ENCODE results near the gene ZNF341.

The ZNF341 gene

DNA sequence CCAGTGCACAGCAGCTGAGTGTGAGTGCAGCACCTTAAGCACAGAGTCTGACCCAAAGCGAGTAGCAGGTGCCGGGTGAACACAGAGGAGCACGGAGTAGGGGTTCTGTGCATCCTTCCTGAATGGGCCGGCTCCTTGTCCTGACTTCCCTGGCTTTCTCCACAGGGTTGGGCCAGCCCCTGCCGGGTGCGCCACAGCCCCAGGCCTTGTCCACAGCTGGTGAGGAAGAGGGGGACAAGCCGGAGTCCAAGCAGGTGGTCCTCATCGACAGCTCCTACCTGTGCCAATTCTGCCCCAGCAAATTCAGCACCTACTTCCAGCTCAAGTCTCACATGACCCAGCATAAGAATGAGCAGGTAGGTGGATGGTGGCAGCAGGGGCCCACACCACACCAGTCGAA is 34.9 kb downstream of the ZNF341 start:
- no peak for DNase-seq (ENCODE audit: low read depth in 3 of 3)

DNA sequence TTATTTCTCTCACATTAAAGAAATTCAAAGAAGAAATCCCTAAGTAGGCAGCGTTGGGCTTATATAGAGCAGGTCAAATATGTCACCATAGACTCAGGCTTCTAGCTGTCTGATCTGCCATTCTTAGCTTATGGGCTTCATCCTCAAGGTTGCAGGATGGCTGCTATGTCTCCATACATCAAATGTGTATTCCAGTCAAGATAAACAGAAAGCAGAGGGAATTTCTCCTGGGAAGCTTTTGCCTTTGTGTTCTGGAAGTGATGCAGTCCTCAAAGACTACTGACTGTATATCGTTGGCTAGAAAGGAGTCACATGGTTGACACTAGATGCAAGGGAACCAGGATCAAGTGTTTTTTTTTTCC is 36.0 kb downstream of the ZNF341 start:
- DNase-seq (ENCODE audit: low read depth in 3 of 3) = no peak

DNA sequence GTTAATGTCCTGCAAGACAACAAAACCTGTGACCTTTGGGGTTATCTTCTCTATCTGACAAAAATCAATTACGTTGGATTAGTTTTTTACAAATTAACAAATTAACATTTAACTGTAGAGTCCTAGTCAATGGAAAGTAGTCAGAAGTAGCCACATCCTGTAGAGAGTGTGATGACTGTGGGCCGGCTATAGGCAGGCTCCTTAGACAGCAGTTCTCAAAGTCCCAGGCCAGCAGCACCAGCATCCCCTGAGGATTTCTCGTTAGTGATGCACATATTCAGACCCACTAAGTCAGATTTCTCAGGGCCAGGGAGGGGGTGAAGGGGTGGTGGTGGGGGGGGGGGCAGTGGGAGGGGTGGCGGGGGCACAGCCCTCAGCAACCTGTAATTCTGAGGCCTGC is 37.2 kb downstream of the ZNF341 start:
- DNase-seq (ENCODE audit: low read depth in 3 of 3) = no peak

DNA sequence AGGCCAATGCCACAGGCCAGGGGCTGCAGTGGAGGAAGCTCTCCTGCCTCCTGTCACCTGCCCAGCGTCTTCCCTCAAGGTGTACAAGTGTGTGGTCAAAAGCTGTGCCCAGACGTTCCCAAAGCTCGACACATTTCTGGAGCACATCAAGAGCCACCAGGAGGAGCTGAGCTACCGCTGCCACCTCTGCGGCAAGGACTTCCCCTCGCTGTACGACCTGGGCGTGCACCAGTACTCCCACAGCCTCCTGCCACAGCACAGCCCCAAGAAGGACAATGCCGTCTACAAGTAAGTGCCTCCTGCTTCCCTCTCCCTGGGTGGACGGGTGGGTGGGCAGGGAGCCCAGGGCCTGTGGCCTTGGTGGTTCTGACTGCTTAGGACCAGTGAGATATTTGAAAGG is 38.2 kb downstream of the ZNF341 start:
- no peak for DNase-seq (ENCODE audit: low read depth in 3 of 3)

DNA sequence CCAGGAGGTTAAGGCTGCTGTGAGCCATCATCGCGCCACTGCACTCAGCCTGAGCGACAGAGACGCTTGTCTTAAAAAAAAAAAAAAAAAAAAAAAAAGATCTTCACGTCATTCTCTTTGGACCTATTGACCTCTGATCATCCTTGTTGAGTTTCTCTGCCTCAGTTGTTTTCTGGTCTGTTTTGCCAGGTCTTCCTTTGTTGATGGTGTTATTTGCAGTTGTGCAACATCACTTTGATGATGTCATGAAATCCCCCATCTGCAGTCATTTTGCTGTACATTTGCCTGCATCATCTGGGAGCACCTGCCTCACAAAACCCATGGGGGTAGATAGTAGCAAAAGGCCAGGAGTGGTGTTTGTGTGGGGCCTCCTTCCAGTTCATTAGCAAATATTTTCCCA is 40.1 kb downstream of the ZNF341 start:
- DNase-seq (ENCODE audit: low read depth in 3 of 3) = no peak

DNA sequence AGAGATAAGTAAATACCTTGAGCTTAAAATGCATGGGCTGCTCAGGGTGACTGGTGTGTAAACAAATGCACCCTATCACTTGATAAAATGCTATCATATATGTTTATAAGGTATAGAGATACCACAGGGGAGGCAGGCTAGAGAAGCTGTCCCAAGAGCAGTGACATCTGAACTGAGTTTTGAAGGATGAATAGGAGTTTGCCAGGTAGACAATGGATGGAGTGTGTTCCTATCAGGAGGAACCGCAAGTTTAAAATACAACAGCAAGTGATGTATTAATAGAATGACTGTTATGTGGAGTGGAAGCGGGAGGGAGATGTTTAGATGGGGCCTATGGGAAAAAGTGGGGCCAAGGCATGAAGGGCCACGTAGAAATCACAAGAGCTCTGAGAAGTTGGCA is 40.6 kb downstream of the ZNF341 start:
- no peak for DNase-seq (ENCODE audit: low read depth in 3 of 3)

DNA sequence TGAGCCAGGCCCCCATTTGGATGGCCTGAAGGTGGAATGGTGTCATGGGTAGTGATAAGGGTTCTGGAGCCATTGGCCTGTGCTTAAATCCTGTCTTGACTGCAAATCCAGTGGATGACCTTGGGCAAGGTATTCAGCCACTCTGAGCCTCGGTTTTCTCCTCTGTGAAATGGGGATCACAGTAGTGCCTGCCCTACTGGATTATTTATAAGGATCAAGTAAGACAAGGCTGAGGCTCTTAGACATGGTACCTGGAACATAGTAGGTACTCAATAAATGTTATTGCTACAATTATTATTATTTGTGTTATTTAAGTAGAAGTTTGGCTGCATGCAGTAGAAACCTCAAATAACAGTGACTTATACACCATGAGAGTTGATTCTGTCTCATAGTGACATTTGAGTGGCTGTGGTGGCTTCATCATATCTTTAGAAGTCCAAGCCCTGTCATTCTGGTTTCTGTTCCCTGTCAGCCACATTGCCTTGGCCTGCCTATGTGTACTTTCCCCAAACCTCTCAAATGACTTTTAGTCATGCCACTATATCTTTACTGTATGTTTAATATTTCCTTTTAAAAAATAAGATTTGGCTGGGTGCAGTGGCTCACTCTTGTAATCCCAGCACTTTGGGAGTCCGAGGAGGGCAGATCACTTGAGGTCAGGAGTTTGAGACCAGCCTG is 41.8 kb downstream of the ZNF341 start:
- no peak for DNase-seq (ENCODE audit: low read depth in 3 of 3)

DNA sequence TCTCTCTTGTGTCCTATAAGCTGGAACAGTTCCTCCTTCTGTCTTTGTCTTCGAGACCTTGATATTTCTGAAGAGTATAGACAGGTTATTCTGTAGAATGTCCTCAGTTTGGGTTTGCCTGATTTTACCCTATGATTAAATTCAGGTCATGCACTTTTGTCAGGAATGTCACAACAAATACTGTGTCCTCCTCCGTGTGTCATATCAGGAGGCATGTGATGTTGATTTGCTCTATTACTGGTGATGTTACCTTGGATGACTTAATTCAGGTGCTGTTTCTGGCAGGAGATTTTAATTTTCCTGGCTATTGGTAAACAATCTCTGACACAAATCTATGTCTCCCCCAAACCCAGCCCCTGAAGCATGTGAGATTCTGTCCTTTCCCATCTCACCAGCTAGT is 46.0 kb downstream of the ZNF341 start:
- DNase-seq (ENCODE audit: low read depth in 3 of 3) = no peak

DNA sequence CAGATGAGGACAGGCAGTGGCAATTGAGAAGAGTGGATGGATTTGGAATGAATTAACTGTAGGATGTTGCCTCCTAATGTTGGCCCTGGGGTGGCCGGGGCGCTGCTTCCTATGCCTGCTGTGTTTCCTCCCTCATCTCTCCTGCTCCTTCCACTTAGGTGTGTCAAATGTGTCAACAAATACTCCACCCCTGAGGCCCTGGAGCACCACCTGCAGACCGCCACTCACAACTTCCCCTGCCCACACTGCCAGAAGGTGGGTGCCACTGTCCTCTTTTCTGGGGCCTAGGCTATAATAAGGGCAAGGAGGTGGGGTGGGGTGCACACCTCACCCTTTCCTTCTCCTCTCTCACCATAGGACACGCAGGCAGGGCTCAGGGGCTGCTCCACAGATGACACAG is 49.3 kb downstream of the ZNF341 start:
- DNase-seq (ENCODE audit: low read depth in 3 of 3) = no peak

DNA sequence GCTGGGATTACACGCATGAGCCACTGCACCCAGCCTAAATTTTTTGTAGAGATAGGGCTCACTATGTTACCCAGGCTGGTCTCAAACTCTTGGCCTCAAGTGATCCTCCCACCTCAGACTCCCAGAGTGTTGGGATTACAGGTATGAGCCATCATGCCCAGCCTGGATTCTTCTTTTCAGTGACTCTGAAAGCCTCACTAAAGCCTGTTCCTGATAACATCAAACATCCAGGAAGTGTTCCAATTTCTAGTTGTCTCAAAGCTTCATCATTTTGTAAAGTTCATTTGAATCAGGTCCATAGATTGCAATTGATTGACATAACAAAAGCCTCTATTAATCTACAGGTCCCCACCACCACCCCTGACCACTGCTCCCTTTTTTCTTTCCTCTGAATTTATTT is 50.1 kb downstream of the ZNF341 start:
- no peak for DNase-seq (ENCODE audit: low read depth in 3 of 3)

DNA sequence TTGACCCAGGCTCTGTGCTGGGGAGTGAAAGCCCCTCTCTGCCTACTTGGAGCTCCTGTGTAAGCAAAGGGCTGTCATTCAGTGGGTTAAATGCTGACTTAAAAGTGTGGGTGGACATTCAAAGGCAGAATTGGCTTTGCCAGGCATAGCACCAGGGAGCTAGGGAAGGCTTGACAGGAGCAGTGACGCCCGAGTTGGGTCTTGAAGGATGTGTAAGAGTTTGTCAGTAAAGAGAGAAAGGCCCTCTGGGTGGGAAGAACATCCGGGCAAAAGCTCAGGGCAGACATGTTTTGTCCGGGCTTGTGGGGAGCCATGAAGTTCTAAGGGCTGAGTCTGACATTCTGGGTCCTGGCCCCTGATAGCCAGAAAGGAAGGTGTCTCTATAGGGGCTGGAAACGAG is 51.5 kb downstream of the ZNF341 start:
- DNase-seq (ENCODE audit: low read depth in 3 of 3) = no peak

DNA sequence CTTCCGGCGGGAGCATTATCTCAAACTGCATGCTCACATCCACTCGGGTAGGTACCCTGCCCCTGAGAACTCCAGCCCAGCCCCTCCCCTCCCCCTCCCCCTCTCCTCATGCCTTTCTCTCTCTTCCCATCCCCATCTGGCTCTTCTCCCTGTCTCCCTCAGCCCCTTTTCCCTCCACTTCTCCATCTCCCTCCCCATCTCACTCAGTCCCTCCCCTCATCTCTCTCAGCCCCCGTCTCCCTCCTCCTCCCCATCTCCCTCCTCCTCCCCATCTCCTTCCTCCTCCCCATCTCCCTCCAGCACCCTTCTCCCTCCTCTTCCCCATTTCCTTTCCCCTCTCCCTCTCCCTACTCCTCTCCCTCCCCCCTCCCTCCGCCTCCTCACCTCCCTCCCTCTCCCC is 52.0 kb downstream of the ZNF341 start:
- DNase-seq (ENCODE audit: low read depth in 3 of 3) = no peak

DNA sequence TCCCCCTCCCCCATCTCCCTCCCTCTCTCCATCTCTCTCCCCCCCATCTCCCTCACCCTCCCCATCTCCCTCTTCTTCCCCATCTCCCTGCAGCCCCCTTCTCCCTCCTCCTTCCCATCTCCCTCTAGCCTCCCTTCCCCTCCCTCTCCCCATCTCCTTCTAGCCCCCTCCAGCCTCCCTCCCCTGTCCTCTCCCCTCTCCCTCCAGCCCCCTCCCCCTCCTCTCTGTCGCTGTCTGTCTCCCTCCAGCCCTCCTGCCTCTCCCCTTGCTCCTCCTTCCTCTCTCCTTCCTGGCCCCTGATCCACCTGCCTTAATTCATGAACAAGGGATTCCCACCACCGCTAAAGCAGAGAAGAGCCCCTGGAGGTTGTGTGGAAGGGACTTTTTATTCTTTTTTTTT is 52.4 kb downstream of the ZNF341 start:
- DNase-seq (ENCODE audit: low read depth in 3 of 3) = no peak

DNA sequence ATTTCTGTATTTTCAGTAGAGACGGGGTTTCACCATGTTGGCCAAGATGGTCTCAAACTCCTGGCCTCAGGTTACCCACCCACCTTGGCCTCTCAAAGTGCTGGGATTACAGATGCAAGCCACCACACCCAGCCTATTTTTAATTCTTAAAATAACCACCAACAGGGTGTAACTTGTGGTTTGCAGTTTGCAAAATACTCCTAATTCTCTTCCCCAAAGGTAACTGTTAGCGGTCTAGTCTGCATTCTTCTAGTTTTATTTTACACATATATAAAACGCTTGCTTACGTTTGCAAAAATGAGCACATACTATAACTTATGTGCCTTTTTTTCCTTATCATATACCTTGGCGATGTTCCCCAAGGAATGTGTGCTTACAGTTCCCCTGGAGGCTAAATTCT is 53.7 kb downstream of the ZNF341 start:
- no peak for DNase-seq (ENCODE audit: low read depth in 3 of 3)

DNA sequence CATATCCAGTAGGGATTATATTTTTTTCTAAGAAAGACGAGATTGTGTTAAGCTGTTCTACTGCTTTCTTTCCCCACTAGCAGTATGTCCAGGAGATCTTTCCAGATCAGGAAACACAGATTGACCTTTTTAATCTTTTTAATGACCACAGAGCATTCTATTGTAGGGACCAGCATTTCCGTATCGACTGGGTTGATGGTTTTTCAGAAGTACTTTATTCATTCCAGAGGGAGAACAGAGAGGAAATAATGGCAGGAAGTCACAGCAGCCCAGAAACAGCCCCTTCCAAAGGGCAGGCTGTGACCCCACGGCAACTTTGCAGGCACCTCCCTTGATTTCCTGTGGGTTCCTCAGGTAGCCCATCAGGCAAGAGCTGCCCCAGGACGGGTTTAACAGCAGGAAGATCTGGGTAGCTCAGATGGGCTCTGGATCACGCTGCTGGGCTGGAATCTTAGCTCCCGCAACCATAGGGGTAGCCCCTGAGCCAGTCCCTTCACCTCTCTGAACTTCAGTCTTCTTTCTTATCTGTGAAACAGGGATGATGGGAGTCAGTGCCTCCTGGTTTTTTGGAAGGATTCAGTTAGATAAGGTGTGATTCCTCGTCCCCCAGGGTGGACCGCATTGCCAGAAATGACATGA is 55.6 kb downstream of the ZNF341 start:
- no peak for DNase-seq (ENCODE audit: low read depth in 3 of 3)

DNA sequence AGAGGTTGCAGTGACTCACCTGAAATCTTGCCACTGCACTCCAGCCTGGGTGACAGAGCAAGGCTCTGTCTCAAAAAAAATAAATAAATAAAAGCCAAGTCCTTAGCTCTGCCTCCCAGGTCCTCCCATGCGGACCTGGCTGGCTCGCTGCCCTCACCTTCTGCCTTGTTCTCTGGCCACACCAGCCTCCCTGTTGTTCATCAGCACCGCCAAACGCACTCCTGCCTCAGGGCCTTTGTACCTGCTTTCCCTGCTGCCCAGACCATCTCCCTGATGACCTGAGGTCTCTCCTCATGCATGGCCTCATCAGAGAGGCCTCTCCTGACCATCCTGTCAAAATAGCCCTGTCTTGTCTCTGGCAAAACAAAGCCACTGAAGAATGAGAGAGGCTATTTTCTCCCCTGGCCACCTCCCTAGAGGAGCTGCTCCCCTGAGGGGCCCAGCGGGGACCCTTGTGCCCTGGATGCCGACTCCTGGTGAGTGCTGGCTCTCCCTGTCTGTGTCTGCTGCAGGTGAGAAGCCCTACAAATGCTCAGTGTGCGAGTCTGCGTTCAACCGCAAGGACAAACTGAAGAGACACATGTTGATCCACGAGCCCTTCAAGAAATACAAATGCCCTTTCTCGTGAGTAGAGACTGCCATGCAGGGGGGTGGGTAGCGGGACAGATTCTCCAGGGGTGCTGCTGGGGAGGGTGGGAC is 56.7 kb downstream of the ZNF341 start:
- no peak for DNase-seq (ENCODE audit: low read depth in 3 of 3)

DNA sequence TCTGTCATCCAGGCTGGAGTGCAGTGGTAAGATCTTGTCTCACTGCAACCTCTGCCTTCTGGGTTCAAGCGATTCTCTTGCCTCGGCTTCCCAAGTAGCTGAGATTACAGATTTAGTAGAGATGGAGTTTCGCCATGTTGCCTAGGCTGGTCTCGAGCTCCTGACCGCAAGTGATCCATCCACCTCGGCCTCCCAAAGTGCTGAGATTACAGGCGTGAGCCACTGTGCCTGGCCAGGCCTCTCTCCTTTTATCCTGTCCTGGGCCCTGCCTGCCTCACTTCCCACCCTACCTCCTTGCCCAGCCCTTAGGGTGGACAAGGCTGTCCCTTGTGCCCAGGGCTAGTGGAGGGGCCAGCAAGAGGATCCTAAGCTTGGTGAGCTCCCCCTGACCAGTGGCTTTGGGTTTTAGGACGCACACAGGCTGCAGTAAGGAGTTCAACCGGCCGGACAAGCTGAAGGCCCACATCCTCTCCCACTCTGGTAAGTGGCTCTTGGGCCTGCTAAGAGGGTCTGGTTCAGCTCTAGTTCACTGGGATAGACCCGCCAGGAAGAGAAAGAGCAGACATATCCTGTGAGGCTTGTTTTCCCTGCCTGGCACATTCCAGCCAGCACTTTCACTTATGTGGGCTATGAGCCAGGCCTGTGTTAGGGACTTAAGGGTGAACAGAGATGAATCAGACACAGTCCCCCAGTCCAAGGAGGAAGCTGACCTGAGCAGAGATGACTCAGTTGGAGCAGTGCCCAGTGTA is 57.5 kb downstream of the ZNF341 start:
- no peak for DNase-seq (ENCODE audit: low read depth in 3 of 3)

DNA sequence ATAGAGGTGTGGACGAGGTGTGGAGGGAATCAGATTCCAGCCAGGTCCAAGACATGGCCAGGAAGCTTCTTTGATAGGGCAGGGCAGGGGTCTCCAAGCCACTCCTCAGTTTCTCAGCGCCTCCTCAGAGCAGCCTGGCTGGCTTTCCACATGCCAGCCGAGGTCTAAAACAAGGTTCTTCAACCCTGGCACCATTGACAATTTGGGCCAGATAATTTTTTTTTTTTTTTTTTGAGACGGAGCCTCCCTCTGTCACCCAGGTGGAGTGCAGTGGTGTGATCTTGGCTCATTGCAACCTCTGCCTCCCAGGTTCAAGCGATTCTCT is 58.0 kb downstream of the ZNF341 start:
- DNase-seq (ENCODE audit: low read depth in 3 of 3) = no peak

DNA sequence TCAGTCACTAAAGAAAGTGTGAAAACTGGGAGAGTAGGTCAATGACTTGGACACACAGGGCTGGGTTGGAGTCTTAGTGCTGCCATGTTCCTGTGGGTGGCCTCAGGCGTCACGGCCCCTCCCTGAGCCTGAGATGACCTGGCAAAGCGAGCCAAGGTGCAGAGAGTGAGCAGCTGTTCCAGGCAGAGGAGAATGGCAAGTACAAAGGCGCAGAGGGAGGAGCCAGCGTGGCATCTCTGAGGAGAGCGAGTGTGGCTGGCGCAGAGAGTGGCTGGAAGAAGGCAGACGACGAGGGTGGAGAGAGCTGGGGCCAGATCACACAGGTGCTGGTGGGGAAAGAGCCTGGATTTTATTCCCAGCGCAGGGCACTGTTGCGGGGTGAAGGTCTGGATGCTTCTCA is 58.8 kb downstream of the ZNF341 start:
- DNase-seq (ENCODE audit: low read depth in 3 of 3) = no peak

DNA sequence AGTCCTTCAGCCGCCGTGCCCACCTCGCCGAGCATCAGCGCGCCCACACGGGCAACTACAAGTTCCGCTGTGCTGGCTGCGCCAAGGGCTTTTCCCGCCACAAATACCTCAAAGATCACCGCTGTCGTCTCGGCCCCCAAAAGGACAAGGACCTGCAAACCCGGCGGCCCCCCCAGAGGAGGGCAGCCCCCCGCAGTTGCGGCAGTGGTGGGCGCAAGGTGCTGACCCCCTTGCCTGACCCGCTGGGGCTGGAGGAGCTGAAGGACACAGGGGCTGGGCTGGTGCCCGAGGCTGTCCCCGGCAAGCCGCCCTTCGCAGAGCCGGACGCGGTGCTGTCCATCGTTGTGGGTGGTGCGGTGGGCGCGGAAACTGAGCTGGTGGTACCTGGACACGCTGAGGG is 59.2 kb downstream of the ZNF341 start:
- no peak for DNase-seq (ENCODE audit: low read depth in 3 of 3)

DNA sequence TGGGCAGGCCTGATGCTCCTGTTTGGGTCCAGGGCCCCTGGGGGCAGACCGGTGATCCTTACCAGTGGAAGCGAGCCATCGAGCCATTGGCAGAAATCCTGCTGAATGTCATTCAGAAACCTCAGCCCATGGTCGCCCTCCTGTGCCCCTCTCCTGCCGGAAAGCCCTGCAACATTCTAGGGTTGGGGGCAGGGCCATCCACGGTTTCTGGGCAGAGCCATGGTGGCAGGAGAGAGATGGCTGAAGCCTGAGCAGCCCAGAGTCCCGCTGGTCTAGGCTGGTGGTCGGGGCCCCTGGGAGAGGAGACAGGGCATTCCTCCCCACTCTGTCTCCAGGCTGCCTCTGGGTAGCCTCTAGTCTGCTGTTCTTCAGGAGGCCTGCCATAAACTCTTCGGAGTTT is 59.7 kb downstream of the ZNF341 start:
- no peak for DNase-seq (ENCODE audit: low read depth in 3 of 3)

DNA sequence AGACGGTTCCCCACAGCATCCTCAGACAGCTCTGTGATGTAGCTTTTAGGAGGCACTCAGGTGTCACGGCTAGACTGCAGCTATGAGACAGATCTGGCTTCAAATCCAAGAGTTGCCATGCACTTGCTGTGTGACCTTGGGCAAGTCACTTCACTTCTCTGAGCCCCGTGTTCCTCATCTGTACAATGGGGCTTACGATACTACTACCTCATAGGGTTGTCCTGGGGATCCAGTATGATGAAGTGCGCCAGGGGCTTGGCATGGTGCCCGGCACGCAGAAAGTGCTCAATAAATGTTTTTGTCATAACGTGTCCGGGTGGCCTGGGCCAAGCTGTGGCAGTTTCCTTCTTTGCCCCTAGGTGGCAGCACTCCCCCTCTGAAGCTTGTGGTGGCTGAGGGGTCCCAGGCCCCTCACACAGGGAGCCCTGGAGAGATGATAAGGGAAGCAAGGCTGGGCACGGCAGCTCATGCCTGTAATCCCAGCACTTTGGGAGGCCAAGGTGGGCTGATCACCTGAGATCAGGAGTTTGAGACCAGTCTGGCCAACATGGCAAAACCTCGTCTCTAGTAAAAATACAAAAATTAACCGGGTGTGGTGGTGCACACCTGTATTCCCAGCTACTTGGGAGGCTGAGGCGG is 60.3 kb downstream of the ZNF341 start:
- DNase-seq (ENCODE audit: low read depth in 3 of 3) = peak in 2 of 3 experiments; percentile 21 to 29
